ENCODE data around the gene NHLRC4.

DNA sequence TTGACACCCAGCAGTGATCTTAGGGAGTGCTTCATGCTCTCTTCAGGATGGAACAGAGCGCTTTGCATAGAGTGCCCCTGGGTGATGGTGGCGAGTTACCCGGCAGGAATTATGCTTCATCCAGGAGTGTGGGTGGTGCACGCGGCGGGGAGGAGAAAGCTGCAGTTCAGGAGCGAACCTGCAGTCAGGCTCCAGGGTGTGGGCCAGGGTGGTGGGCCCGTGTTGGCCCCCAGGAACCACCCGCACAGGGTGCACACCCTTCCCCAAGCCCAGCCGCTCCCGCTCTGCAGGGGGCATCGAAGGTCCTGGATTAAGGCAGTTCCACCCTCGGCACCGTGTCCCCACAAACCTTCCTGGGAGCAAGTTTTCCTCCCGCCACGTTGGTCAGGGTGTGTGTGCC lies 27.0 kb downstream of the NHLRC4 start:
- TF ChIP-seq ARNTL (CRISPR knock-in tag; IDR thresholded peaks at IDR 0.05; ENCODE audit: borderline replicate concordance, low read depth) (no peak), ZFP30 (CRISPR knock-in tag; IDR thresholded peaks at IDR 0.05) (no peak), ESRRG (CRISPR knock-in tag; IDR thresholded peaks at IDR 0.05) (no peak), ZNF8 (CRISPR knock-in tag; IDR thresholded peaks at IDR 0.05) (no peak), PPARA (CRISPR knock-in tag; IDR thresholded peaks at IDR 0.05; ENCODE audit: borderline replicate concordance) (no peak), OSR1 (CRISPR knock-in tag; IDR thresholded peaks at IDR 0.05) (no peak), BACH2 (CRISPR knock-in tag; IDR thresholded peaks at IDR 0.05; ENCODE audit: borderline replicate concordance) (no peak), ZFP3 (CRISPR knock-in tag; IDR thresholded peaks at IDR 0.05) (no peak)
- TF ChIP-seq, protein P1, sequence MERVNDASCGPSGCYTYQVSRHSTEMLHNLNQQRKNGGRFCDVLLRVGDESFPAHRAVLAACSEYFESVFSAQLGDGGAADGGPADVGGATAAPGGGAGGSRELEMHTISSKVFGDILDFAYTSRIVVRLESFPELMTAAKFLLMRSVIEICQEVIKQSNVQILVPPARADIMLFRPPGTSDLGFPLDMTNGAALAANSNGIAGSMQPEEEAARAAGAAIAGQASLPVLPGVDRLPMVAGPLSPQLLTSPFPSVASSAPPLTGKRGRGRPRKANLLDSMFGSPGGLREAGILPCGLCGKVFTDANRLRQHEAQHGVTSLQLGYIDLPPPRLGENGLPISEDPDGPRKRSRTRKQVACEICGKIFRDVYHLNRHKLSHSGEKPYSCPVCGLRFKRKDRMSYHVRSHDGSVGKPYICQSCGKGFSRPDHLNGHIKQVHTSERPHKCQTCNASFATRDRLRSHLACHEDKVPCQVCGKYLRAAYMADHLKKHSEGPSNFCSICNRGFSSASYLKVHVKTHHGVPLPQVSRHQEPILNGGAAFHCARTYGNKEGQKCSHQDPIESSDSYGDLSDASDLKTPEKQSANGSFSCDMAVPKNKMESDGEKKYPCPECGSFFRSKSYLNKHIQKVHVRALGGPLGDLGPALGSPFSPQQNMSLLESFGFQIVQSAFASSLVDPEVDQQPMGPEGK (CRISPR knock-in tag; IDR thresholded peaks at IDR 0.05; ENCODE audit: borderline replicate concordance): no peak
- TF ChIP-seq, protein P2, sequence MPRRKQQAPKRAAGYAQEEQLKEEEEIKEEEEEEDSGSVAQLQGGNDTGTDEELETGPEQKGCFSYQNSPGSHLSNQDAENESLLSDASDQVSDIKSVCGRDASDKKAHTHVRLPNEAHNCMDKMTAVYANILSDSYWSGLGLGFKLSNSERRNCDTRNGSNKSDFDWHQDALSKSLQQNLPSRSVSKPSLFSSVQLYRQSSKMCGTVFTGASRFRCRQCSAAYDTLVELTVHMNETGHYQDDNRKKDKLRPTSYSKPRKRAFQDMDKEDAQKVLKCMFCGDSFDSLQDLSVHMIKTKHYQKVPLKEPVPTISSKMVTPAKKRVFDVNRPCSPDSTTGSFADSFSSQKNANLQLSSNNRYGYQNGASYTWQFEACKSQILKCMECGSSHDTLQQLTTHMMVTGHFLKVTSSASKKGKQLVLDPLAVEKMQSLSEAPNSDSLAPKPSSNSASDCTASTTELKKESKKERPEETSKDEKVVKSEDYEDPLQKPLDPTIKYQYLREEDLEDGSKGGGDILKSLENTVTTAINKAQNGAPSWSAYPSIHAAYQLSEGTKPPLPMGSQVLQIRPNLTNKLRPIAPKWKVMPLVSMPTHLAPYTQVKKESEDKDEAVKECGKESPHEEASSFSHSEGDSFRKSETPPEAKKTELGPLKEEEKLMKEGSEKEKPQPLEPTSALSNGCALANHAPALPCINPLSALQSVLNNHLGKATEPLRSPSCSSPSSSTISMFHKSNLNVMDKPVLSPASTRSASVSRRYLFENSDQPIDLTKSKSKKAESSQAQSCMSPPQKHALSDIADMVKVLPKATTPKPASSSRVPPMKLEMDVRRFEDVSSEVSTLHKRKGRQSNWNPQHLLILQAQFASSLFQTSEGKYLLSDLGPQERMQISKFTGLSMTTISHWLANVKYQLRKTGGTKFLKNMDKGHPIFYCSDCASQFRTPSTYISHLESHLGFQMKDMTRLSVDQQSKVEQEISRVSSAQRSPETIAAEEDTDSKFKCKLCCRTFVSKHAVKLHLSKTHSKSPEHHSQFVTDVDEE (CRISPR knock-in tag; IDR thresholded peaks at IDR 0.05): no peak

Measured in SK-N-SH treated with all-trans-retinoic acid at 6 μM for 48 hours (cell line).